ENCODE data around the gene ATOX1. TPM values are rescaled to one million over a fixed set of nuclear protein-coding genes. Genes with fewer than 3 reads are reported as not detected.
"Not testable (repeated sequence)": the region's sequence is repeated elsewhere in the genome, so short reads cannot be mapped to it uniquely, and the experiment has no call there.

Gene ATOX1
- total RNA-seq, 4 donors from 2014 or later = 2.6 to 99.7 (median 47.6) TPM

DNA sequence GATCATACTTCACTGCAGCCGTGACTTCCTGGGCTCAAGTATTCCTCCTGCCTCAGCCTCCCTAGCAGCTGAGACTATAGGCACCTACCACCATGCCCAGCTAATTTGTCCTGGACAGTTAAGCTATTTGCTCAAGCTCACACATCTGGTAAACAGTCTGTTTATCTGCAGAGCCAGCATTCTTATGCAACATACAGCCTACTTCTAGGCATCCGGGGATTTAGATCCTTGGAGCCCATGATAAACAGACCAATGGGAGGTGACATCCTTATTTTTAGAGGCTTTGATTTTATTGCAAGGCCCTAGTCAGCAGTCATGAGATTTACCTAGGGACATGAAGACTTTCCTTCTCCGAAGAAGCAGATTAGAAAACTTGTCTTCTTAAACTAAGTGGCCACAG lies 21.0 kb downstream of the ATOX1 start:
- H3K4me3 ChIP-seq = no peak overlapping the region
- peak overlapping the region in 1 of 2 donors; percentile 93 for H3K27ac ChIP-seq
- no peak for DNase-seq
- H3K27me3 ChIP-seq = no peaks in the 10 kb centered on the region
- intact Hi-C loops (cut with DNase I; ENCODE audit: low total_unique reads) = no loop called here
- no peaks in the 10 kb centered on the region for H3K9me3 ChIP-seq
- peaks cover 4 to 12% of the 10 kb centered on the region in 2 donors for H3K4me1 ChIP-seq
- TF ChIP-seq CTCF (IDR thresholded peaks at IDR 0.05) = no peak
- TF ChIP-seq POLR2A (IDR thresholded peaks at IDR 0.05) = no peak
- H3K36me3 ChIP-seq = no peaks in the 10 kb centered on the region

- TF ChIP-seq POLR2A (IDR thresholded peaks at IDR 0.05) (no peak), CTCF (IDR thresholded peaks at IDR 0.05) (no peak)
- Histone ChIP-seq H3K4me3 (no peak overlapping the region), H3K9me3 (no peaks in the 10 kb centered on the region), H3K4me1 (no peaks in the 10 kb centered on the region), H3K27me3 (no peaks in the 10 kb centered on the region), H3K36me3 (no peaks in the 10 kb centered on the region), H3K27ac (no peak overlapping the region)
- no peak for DNase-seq
- intact Hi-C loops (cut with DNase I; ENCODE audit: low total_unique reads) = no loop called here
Measured at GRCh38 chr5:151735646-151736045, 22.8 kb downstream of the ATOX1 start.

DNA sequence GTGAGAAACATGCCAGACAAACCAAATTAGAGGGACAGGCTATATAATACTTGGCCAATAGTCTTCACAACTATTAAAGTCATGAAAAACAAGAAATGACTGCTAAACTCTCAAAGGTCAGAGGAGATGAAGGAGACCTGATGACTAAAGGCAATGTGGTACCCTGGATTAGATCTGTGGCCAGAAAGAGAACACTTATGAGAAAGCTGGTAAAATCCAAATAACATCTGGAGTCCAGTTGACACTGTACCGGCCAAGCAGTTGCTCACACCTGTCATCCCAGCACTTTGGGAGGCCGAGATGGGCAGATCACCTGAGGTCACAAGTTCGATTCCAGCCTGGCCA lies 24.4 kb downstream of the ATOX1 start:
- H3K4me3 ChIP-seq = no peak overlapping the region

DNA sequence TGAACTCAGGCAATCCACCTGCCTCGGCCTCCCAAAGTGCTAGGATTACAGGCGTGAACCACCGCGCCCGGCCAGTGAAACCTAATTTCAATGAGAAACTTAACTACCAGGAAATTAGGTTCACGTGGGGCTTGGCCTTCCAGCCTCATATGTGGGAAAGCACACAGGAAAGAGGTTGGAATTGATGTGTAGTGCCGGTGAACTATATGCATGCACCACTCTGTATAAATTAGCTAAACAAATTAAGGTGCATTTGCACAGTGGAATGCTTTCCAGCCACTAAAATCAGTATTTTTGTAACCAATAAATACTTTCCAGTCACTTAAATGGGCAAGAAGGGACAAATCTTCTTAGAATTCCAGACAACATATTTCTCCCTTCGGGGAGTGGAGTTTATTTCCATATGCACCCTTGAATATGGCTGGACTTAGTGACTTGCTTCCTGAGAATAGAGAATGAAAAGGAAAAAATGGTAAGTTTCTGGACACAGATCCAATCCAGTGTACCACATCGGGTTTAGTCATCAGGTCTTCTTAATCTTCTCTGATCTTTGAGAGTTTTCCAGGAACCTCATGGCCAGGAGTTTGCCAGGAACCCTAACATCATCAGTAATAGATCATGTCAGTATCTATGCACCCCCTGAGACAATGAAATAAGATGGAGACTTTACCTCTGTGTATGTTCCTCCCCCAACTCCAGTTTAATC lies 24.9 kb downstream of the ATOX1 start:
- Histone ChIP-seq H3K27me3 (no peaks in the 10 kb centered on the region), H3K9me3 (no peaks in the 10 kb centered on the region), H3K27ac (no peak overlapping the region), H3K36me3 (no peaks in the 10 kb centered on the region), H3K4me1 (no peaks in the 10 kb centered on the region), H3K4me3 (no peak overlapping the region)
- intact Hi-C loops (cut with DNase I; ENCODE audit: low total_unique reads) = no loop called here
- TF ChIP-seq POLR2A (IDR thresholded peaks at IDR 0.05) = no peak
- TF ChIP-seq CTCF (IDR thresholded peaks at IDR 0.05) = no peak
- DNase-seq = no peak

More for the DNA sequence above, 24.4 kb downstream of the ATOX1 start:
- Histone ChIP-seq H3K9me3 (no peaks in the 10 kb centered on the region), H3K36me3 (no peaks in the 10 kb centered on the region), H3K4me1 (no peaks in the 10 kb centered on the region), H3K27me3 (no peaks in the 10 kb centered on the region), H3K27ac (no peak overlapping the region)
- no peak for DNase-seq
- intact Hi-C loops (cut with DNase I; ENCODE audit: low total_unique reads) = no loop called here
- TF ChIP-seq CTCF (IDR thresholded peaks at IDR 0.05) = no peak
- TF ChIP-seq POLR2A (IDR thresholded peaks at IDR 0.05) = no peak

DNA sequence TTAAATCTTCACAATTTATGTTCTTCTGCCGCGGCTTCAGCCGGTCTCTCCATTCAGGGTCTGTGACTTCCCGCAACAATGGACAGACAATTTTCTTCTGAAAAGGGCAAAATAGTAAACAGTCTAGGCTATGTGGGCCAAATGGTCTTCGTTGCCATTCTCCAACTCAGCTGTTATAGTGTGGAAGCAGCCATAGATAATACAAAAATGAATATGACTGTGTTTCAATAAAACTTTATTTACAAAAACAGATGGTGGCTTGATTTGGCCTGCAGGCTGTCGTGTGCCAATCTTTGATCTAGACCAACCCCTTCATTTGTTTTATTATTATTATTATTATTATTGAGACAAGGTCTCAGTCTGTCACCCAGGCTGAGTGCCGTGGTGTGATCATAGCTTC lies 28.1 kb downstream of the ATOX1 start:
- intact Hi-C loops (cut with DNase I; ENCODE audit: low total_unique reads) = no loop called here
- H3K27me3 ChIP-seq = no peaks in the 10 kb centered on the region
- no peaks in the 10 kb centered on the region for H3K9me3 ChIP-seq
- H3K4me3 ChIP-seq = no peak overlapping the region
- H3K27ac ChIP-seq = no peak overlapping the region
- no peaks in the 10 kb centered on the region for H3K4me1 ChIP-seq
- DNase-seq = no peak
- TF ChIP-seq POLR2A (IDR thresholded peaks at IDR 0.05) (no peak), CTCF (IDR thresholded peaks at IDR 0.05) (no peak)
- no peaks in the 10 kb centered on the region for H3K36me3 ChIP-seq

- H3K27me3 ChIP-seq; DNase-seq; H3K4me3 ChIP-seq; H3K36me3 ChIP-seq; intact Hi-C loops (cut with DNase I; ENCODE audit: low total_unique reads); H3K9me3 ChIP-seq; H3K4me1 ChIP-seq; H3K27ac ChIP-seq: not testable (repeated sequence)
Measured at GRCh38 chr5:151729597-151729996, 28.8 kb downstream of the ATOX1 start.
